HL-60/S4 treated with retinoic acid at 250 ng/mL for 4 days and 3 days (cell line): ENCODE data around the gene KEL.

Experiments used
- in situ Hi-C: fragments of 300-500 bp; cut with MboI; formaldehyde crosslinking; loops from 2 replicates; pipeline ENCODE4 v1.7.0; 2022; ENCODE audit warnings: low sequenced_read_pairs

Gene KEL

DNA sequence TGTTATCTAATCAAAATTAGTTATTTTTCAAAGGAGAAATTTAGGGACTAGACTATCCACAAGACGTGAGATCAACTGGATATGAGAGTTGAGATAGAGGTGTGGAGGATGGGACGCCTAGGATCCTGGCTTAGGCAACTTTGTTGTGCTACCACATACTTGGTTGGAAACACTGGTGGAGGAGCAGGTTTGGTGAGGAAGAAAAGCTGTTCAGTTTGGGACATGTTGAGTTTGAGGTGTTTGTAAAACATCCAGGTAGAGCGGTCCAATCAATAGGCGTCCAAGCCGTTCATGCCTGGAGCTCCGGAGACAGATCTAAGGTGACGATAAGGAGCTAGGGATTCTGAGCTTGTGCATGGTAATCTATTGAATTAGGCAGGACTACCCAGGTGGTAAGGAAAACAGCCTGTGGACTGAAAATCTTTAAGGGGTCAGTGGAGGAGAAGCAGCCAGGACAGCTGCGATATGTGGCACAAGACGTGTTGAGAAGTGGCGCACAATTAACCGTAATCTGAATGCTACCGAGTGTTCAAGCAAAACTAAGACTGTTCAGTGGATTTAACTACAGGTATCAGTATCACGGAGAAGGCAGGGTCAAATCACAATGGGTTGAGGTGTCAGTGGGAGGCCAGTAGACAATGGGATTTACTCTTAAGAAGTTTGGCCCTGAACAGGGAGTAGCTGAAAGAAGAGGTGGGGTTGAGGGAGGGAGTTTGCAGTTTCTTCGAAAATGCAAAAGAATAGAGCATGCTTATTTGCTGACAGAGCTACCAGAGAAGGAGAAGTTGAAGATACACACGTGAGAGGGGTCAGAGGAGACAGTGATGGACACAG, 60.5 kb downstream of the KEL start:
- in situ Hi-C loops: no loop called here

DNA sequence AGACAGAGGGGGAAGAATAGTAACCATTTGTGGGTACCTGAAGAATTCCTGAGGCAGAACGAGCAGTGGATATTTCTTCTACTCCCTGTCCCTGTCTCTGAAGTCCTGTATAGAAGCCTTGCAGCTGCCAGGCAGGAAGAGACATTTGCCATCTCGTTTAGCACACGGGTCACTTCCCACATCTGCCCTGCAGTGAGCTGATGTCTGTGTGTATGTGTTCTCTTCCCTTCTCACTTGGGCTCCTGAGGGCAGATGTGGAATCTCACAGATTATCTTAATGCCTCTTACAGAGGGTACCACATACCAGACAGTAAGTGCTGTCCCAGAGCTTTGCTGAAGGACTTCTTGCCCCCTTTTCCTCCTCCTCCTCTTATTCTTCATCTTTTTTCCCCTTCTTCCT, 62.5 kb downstream of the KEL start:
- in situ Hi-C loops: no loop called here

DNA sequence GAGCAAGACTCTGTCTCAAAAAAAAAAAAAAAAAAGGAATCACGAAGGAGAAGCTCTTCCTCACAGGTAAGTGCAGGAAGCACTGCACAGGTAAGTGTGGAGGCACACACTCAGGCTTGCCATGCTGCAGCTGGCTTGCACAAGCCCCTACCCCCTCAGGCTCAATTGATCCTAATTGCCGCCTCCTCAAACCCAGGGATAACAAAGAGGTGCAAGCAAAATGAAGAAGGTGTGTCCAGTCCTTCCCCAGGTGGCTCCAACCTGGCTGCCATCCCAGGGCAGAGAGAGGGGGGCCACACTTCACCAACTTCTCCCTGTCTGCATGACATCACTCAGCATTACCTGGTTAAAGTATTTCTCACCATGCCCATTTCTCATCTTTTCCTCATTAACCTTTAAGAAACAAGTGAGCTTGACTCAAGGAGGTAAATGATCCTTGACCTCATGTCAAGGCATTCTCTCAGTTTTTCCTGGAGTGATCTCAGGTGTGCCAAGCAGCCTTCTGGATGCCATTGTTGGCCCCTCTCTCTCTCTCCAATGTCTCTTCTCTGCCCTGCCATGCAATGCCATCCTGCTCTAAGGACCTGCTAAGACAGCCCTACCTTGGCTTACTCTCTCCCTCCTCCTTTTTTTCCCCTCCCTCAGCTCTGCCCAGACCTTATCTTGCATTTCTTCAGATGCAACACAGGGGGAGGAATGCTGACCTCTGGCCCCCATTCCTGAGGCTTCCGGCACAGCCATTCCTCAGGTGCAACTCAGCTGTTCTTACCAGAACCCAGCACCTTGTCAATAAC, 63.6 kb downstream of the KEL start:
- in situ Hi-C loops: no loop called here

DNA sequence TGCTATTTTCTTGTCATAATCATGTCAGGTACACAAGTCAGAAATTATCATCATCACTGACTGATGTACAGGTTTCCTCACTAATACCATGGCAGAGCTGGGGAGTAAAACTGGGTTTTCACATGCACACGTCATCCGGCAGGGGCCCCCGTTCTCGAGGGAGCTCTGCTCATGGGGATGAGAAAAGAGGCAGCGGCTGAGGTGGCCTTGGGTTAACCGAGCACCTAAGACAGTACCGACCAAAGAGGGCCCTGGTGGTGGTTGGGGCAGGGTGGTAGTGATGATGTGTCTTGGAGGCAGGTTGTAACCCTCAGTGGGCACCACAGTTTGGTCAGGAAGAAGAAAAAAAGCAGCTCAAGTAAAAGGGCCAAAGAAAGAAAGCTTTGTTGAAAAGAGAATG, 64.5 kb downstream of the KEL start:
- in situ Hi-C loops: no loop called here

DNA sequence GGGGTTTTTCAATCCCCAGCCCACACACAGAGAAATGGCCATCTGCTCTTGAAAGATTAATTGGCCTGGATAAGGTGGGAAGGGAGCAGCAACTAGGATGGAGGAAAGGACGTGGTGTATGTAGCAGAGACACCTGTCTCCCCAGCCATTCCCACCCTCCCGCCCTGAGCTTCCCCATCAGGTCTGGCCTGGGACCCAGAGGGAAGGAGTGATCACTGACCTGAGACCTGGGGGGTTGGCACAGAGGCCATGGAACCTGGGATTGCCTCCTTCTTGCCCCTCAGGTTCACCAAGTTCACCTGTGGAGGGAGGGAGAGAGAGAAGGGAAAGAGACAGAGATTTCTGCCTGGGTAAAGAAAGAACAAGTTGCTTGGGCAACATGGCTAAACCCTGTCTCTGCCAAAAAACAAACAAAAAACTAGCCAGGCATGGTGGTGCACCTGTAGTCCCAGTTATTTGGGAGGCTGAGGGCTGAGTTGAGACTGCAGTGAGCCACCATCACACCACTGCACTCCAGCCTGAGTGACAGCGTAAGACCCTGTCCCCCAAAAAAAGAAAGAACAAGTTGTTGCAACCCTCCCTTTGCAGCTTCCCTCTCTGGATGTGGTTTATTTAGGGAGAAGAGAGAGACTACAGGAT, 65.3 kb downstream of the KEL start:
- in situ Hi-C loops: no loop called here

DNA sequence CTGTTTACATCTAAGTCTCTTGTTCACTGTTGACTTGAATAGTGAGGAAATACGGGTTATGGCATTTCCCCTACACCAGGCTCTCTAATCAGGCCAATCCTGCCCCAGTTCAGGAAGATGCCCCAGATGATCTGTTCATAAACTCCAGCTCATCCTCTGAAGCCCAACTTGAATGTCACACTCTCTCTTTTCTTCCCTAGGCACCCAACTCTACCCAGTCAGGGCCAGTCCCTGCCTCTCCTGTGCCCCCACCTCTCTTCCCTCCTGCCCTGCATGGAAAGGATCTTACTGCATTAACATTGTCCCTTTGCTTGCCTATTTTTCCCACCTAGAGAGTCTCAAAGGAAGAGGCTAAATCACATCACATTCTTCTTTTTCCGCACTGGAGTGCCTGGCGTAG, 66.0 kb downstream of the KEL start:
- in situ Hi-C loops: no loop called here

DNA sequence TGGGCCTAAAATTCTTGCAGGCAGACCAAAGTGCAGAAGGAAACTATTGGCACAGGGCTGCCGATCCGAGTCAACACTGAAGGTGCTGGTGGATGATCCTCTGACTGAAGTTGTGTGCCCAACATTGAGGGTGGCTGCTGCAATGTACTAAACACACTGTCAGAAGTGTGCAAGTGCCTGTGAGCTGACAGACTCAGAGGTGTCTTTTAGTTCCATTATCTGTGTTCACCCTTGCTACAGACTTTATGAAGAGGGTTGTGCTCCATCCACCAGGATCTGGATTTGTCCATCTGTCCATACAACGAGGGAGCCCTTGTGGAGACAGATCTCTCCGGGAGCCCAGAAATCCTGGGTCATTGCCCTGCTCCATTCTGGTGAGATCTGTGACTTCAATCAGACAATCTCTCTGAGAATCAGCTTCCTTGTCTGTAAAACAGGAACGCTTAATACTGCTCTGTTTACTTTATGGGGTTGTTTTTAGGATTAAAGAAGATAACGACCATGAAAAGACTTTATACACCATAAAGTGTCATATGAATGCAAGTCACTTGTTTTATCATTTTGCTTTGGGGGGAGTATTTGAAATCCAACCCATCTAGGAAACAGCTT, 67.1 kb downstream of the KEL start:
- in situ Hi-C loops: no loop called here

DNA sequence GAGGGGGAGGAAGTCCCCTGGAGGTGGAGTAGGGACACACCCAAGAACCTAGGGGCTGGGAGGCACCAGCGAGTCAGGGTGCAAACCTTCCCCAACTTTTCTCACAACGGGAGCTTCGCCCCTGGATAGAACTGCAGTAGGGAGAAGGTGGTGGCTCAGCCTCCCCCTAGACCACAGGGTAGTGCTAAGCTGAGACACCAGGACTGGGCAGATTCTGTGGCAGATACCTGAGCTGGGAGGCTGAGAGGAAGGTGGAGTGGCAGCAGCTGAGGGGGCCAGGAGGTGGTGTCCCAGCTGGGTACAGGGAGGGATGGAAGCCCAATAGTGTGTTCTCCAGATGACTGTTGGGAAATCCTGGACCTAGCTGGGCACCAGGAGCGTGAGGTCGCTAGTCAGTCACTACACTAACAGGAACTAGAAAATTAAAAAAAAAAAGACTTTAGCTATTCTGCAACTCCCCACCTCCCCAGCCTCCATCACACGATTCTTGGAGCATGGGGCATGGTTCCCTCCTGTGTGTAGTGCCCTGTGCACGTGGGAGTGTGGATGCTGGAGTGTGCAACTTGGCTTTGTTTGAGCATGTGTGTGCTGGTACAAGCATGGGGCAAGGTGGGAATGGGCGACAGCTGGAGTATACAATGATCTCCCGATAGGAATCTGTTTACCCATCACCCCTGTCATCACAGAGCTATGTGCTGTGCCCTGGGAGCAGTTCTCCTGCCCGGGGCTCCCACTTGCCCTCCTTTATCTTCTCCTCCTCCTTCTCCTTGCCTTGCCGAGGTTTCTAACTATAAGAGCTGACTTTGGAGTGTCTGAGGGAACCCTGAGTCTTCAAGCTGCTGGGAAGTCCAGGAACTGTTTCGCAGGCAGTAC, 67.8 kb downstream of the KEL start:
- in situ Hi-C loops: no loop called here

DNA sequence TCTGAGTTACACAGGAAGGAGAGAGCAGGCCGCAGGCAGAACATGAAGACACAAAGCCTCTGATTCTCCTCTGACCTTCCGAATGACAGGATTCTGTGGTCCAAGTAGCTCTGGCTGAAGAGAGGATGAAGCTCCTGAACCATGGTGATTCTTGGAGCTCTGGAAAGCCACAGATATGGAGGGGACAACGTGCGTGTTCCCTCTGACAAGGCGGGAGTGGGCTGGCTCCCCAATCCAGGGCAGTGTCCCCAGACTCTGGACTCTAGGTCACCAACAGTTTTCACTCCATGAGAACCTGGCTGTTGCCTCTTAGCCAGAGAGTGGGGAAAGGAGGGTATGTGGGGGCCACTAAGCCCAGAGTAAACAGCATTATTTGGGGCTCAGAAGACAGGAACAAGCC, 69.2 kb downstream of the KEL start:
- in situ Hi-C loops: no loop called here

DNA sequence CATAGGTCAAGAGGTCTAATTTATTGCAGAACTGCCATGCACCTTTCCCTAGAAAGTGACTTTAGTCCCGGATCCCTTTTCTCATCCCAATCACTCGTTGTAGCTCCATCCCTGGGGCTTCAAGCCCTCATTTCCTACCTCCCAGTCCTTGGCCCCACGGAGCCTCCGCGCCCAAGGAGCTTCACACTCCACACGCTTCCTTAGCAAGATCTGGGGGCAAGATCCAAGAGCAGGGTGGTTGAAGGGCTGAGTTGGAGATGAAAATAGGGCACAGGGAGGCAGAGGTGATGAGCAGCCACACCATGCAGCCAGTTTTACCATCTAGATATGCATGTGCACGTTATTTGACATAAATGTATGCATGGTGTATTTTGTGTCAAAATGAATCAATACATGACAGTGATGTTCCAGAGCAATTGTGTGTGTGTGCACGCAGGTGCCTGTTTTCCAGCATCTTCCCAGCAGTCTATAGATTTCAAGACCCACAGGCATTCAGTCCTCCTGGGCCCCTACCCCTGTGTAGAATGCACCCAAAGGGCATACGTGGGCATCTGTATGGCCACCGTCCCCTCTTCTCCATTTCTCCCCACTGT, 70.6 kb downstream of the KEL start:
- in situ Hi-C loops: no loop called here
